GM18951 (cell line): Measurements from ENCODE around the gene VSIG8.

Experiments
- POLR2A ChIP-seq: IDR thresholded peaks from 4 replicates; pipeline ENCODE4 v1.6.1; 2011; ENCODE audit warnings: mild to moderate bottlenecking; ENCODE audit not compliant: insufficient read length, insufficient read depth; ENCODE audit errors: extremely low read depth
- in situ Hi-C: fragments of 300-500 bp; cut with MboI; formaldehyde crosslinking; loops from one replicate; pipeline ENCODE4 v1.12.0; 2022; ENCODE audit warnings: low sequenced_read_pairs, mixed read lengths, inconsistent platforms; ENCODE audit not compliant: unreplicated experiment

The VSIG8 gene

GRCh38 chr1:159879977-159880376 is 17.5 kb upstream of the VSIG8 start:
- in situ Hi-C loops = loop anchor here (25.0 kb wide), 1 partner anchor 718 kb away; the partner anchor contains the start of gene CADM3
- no peak for TF ChIP-seq POLR2A

GRCh38 chr1:159879136-159879535 is 16.7 kb upstream of the VSIG8 start:
- in situ Hi-C loops = loop anchor here (25.0 kb wide), 1 partner anchor 717 kb away; the partner anchor contains the start of gene CADM3
- no peak for TF ChIP-seq POLR2A

- TF ChIP-seq POLR2A = no peak
- in situ Hi-C loops = loop anchor here (25.0 kb wide), 1 partner anchor 716 kb away; the partner anchor contains the start of gene CADM3
These were observed 15.4 kb upstream of the VSIG8 start for GRCh38 chr1:159877695-159878444.

GRCh38 chr1:159873530-159874143 is 11.2 kb upstream of the VSIG8 start:
- in situ Hi-C loops = no loop called here
- TF ChIP-seq POLR2A = no peak

GRCh38 chr1:159872891-159873290 is 10.4 kb upstream of the VSIG8 start:
- in situ Hi-C loops = no loop called here
- TF ChIP-seq POLR2A = no peak

- in situ Hi-C loops = no loop called here
- no peak for TF ChIP-seq POLR2A
These were observed 8.2 kb upstream of the VSIG8 start for GRCh38 chr1:159870704-159871103.

GRCh38 chr1:159869607-159870006 is 7.2 kb upstream of the VSIG8 start:
- in situ Hi-C loops = no loop called here
- TF ChIP-seq POLR2A = no peak

- in situ Hi-C loops = no loop called here
- TF ChIP-seq POLR2A = no peak
These were observed 6.7 kb upstream of the VSIG8 start for GRCh38 chr1:159869173-159869572.

GRCh38 chr1:159868766-159869165 is 6.3 kb upstream of the VSIG8 start:
- no peak for TF ChIP-seq POLR2A
- in situ Hi-C loops = no loop called here

- no peak for TF ChIP-seq POLR2A
- in situ Hi-C loops = no loop called here
These were observed 5.2 kb upstream of the VSIG8 start for GRCh38 chr1:159867664-159868026.

GRCh38 chr1:159866905-159867663 is 4.6 kb upstream of the VSIG8 start:
- no peak for TF ChIP-seq POLR2A
- in situ Hi-C loops = no loop called here

GRCh38 chr1:159866066-159866465 is 3.6 kb upstream of the VSIG8 start:
- in situ Hi-C loops = no loop called here
- TF ChIP-seq POLR2A = no peak

GRCh38 chr1:159864262-159864661 is 1.8 kb upstream of the VSIG8 start:
- in situ Hi-C loops = no loop called here

More at GRCh38 chr1:159864262-159864661, 1.8 kb upstream of the VSIG8 start:
- no peak for TF ChIP-seq POLR2A
